Measurements from ENCODE around the gene F13A1.

F13A1 gene

GRCh38 chr6:6319952-6320811, at the start of gene F13A1:
Gene F13A1 (minus strand): TSS chr6:6320662. CDS start chr6:6318664, 1,998 bp downstream.
- H3K4me3 ChIP-seq (replicated peaks in 1 of 2; ENCODE audit: low read depth in 2 of 2, low read length in 2 of 2), result no peak within 1 kb of the TSS
- no peak for DNase-seq (ENCODE audit: low read depth in 2 of 2)
- no peak for TF ChIP-seq CTCF (IDR thresholded peaks at IDR 0.05; ENCODE audit: low read depth, low read length)

- no peak overlapping the region for H3K4me3 ChIP-seq (replicated peaks in 1 of 2; ENCODE audit: low read depth in 2 of 2, low read length in 2 of 2)
- DNase-seq (ENCODE audit: low read depth in 2 of 2), result no peak
- no peak for TF ChIP-seq CTCF (IDR thresholded peaks at IDR 0.05; ENCODE audit: low read depth, low read length)
Observed at GRCh38 chr6:6368684-6369052, 48.2 kb upstream of the F13A1 start.

- no peak for TF ChIP-seq CTCF (IDR thresholded peaks at IDR 0.05; ENCODE audit: low read depth, low read length)
- DNase-seq (ENCODE audit: low read depth in 2 of 2), result no peak
- H3K4me3 ChIP-seq (replicated peaks in 1 of 2; ENCODE audit: low read depth in 2 of 2, low read length in 2 of 2), result no peak overlapping the region
Observed at GRCh38 chr6:6368040-6368683, 47.7 kb upstream of the F13A1 start.

GRCh38 chr6:6366803-6367202, 46.3 kb upstream of the F13A1 start:
- no peak overlapping the region for H3K4me3 ChIP-seq (replicated peaks in 1 of 2; ENCODE audit: low read depth in 2 of 2, low read length in 2 of 2)
- no peak for TF ChIP-seq CTCF (IDR thresholded peaks at IDR 0.05; ENCODE audit: low read depth, low read length)
- DNase-seq (ENCODE audit: low read depth in 2 of 2), result no peak

- TF ChIP-seq CTCF (IDR thresholded peaks at IDR 0.05; ENCODE audit: low read depth, low read length), result no peak
- no peak for DNase-seq (ENCODE audit: low read depth in 2 of 2)
- H3K4me3 ChIP-seq (replicated peaks in 1 of 2; ENCODE audit: low read depth in 2 of 2, low read length in 2 of 2), result no peak overlapping the region
Observed at GRCh38 chr6:6365242-6365641, 44.8 kb upstream of the F13A1 start.

GRCh38 chr6:6362056-6362840, 41.8 kb upstream of the F13A1 start:
- DNase-seq (ENCODE audit: low read depth in 2 of 2), result no peak
- no peak for TF ChIP-seq CTCF (IDR thresholded peaks at IDR 0.05; ENCODE audit: low read depth, low read length)
- H3K4me3 ChIP-seq (replicated peaks in 1 of 2; ENCODE audit: low read depth in 2 of 2, low read length in 2 of 2), result no peak overlapping the region
